Panc1 (cell line): ENCODE data around the gene BICRAL.
"Not testable (repeated sequence)": the region's sequence is repeated elsewhere in the genome, so short reads cannot be mapped to it uniquely, and the experiment has no call there.

Source experiments
- POLR2AphosphoS5 ChIP-seq: IDR thresholded peaks from 2 replicates; pipeline ENCODE4 v1.6.1; 2012; ENCODE audit warnings: mild to moderate bottlenecking, low read depth, low read length, moderate library complexity
- SIN3A ChIP-seq: IDR thresholded peaks from 2 replicates; pipeline ENCODE4 v1.6.1; 2012; ENCODE audit warnings: low read depth, mild to moderate bottlenecking, low read length, moderate library complexity, borderline replicate concordance; ENCODE audit not compliant: insufficient read depth
- TF ChIP-seq, protein P1 (sequence below): fragments of 450-650 bp; IDR thresholded peaks from 2 replicates; pipeline ENCODE4 v1.5.1; 2017; ENCODE audit warnings: mild to moderate bottlenecking
- TF ChIP-seq, protein P2 (sequence below), 2 experiments: IDR thresholded peaks; 2 replicates each; pipeline ENCODE4 v1.6.1; 2011 to 2012; ENCODE audit warnings: low read depth in 2 of 2, control low read depth in 1 of 2, low read length in 1 of 2, mild to moderate bottlenecking in 1 of 2, moderate library complexity in 1 of 2; ENCODE audit not compliant: insufficient read depth in 1 of 2

DNA sequence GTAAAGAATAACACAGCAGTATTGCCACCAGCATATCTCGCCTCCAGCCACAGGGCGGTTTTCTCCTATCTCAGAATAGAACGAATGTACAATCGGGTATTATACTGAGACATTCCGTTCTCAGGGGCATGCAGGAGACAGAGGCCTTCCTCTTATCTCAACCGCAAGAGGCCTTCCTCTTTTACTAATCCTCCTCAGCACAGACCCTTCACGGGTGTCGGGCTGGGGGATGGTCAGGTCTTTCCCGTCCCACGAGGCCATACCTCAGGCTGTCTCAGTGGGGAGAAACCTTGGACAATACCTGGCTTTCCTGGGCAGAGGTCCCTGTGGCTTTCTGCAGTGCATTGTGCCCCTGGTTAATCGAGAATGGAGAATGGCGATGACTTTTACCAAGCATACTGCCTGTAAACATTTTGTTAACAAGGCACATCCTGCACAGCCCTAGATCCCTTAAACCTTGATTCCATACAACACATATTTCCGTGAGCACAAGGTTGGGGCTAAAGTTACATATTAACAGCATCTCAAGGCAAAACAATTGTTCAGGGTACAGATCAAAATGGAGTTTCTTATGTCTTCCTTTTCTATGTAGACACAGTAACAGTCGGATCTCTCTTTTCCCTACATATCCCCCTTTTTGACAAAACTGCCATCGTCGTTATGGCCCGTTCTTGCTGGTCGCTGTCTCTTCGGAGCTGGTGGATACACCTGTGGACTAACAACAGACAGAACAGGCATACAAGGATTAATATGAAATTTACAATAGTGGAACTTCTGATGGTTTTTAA is 112.4 kb downstream of the BICRAL start:
- TF ChIP-seq, protein P1, sequence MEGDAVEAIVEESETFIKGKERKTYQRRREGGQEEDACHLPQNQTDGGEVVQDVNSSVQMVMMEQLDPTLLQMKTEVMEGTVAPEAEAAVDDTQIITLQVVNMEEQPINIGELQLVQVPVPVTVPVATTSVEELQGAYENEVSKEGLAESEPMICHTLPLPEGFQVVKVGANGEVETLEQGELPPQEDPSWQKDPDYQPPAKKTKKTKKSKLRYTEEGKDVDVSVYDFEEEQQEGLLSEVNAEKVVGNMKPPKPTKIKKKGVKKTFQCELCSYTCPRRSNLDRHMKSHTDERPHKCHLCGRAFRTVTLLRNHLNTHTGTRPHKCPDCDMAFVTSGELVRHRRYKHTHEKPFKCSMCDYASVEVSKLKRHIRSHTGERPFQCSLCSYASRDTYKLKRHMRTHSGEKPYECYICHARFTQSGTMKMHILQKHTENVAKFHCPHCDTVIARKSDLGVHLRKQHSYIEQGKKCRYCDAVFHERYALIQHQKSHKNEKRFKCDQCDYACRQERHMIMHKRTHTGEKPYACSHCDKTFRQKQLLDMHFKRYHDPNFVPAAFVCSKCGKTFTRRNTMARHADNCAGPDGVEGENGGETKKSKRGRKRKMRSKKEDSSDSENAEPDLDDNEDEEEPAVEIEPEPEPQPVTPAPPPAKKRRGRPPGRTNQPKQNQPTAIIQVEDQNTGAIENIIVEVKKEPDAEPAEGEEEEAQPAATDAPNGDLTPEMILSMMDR: not testable (repeated sequence)
- TF ChIP-seq, protein P2, sequence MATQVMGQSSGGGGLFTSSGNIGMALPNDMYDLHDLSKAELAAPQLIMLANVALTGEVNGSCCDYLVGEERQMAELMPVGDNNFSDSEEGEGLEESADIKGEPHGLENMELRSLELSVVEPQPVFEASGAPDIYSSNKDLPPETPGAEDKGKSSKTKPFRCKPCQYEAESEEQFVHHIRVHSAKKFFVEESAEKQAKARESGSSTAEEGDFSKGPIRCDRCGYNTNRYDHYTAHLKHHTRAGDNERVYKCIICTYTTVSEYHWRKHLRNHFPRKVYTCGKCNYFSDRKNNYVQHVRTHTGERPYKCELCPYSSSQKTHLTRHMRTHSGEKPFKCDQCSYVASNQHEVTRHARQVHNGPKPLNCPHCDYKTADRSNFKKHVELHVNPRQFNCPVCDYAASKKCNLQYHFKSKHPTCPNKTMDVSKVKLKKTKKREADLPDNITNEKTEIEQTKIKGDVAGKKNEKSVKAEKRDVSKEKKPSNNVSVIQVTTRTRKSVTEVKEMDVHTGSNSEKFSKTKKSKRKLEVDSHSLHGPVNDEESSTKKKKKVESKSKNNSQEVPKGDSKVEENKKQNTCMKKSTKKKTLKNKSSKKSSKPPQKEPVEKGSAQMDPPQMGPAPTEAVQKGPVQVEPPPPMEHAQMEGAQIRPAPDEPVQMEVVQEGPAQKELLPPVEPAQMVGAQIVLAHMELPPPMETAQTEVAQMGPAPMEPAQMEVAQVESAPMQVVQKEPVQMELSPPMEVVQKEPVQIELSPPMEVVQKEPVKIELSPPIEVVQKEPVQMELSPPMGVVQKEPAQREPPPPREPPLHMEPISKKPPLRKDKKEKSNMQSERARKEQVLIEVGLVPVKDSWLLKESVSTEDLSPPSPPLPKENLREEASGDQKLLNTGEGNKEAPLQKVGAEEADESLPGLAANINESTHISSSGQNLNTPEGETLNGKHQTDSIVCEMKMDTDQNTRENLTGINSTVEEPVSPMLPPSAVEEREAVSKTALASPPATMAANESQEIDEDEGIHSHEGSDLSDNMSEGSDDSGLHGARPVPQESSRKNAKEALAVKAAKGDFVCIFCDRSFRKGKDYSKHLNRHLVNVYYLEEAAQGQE (IDR thresholded peaks at IDR 0.05; ENCODE audit: insufficient read depth in 1 of 2, low read depth in 2 of 2, low read length in 1 of 2): not testable (repeated sequence)
- TF ChIP-seq POLR2AphosphoS5, SIN3A: not testable (repeated sequence)
